Colonic mucosa (tissue), 4 donors: ENCODE measurements around the gene FAM227A. TPM values are rescaled to one million over a fixed set of nuclear protein-coding genes. Genes with fewer than 3 reads are reported as not detected.
"Not testable (repeated sequence)": the region's sequence is repeated elsewhere in the genome, so short reads cannot be mapped to it uniquely, and the experiment has no call there.

Source experiments
- DNase-seq: peaks from one replicate; pipeline ENCODE4 v3.0.0-alpha.2; 2020
- H3K27ac ChIP-seq: fragments of 200-600 bp; one replicate; pipeline ENCODE4 v1.8.0; 2021
- H3K27me3 ChIP-seq: fragments of 200-600 bp; one replicate; pipeline ENCODE4 v1.8.0; 2021
- H3K36me3 ChIP-seq: fragments of 200-600 bp; one replicate; pipeline ENCODE4 v1.8.0; 2021
- H3K4me1 ChIP-seq: fragments of 200-600 bp; one replicate; pipeline ENCODE4 v1.8.0; 2021; ENCODE audit warnings: mild to moderate bottlenecking
- H3K4me3 ChIP-seq: fragments of 200-600 bp; one replicate; pipeline ENCODE4 v1.8.0; 2021
- H3K9ac ChIP-seq, 2 donors: one replicate each; pipeline ENCODE4 v1.7.0; 2013; ENCODE audit warnings: control low read depth in 2 of 2, low read depth in 2 of 2, low read length in 2 of 2
- H3K9me3 ChIP-seq: fragments of 200-600 bp; one replicate; pipeline ENCODE4 v1.8.0; 2021
- CTCF ChIP-seq: fragments of 200-600 bp; IDR thresholded peaks from one replicate; pipeline ENCODE4 v1.8.0; 2022; ENCODE audit warnings: antibody characterized with exemption, mild to moderate bottlenecking
- intact Hi-C: fragments of 100-400 bp; cut with DNase I; formaldehyde crosslinking; loops from one replicate; pipeline ENCODE4 v1.14.1; 2022
- total RNA-seq, 2 donors: library from RNA; stranded (reverse); fragmentation: NEBNext Ultra II Directional in 1 of 2; extraction: Animal tissue kit (Norgen Biotek cat#: 25700) in 1 of 2; gene quantifications; one replicate each; pipeline ENCODE4 v1.2.1, GENCODE V29; 2021
- donor health status: healthy.
- donor health status: DM: no; HTN: no; CAD: no.
- donor health status: DM: no; HTN: no; CAD: no.

Gene FAM227A
- total RNA-seq, 2 donors from 2014 or later, result 0.21 to 2.0 TPM

- Histone ChIP-seq H3K36me3 (no peaks in the 10 kb centered on the region), H3K27ac (no peak overlapping the region), H3K9ac (no peak overlapping the region), H3K4me3 (no peak overlapping the region), H3K27me3 (no peaks in the 10 kb centered on the region), H3K4me1 (no peaks in the 10 kb centered on the region), H3K9me3 (no peaks in the 10 kb centered on the region)
- no peak for TF ChIP-seq CTCF
- no peak for DNase-seq
- intact Hi-C loops, result no loop called here
Measured at GRCh38 chr22:38629108-38629507, 27.1 kb downstream of the FAM227A start.

GRCh38 chr22:38628444-38628843 is 27.7 kb downstream of the FAM227A start:
- Histone ChIP-seq H3K27me3 (no peaks in the 10 kb centered on the region), H3K4me3 (no peak overlapping the region), H3K36me3 (no peaks in the 10 kb centered on the region), H3K9ac (no peak overlapping the region), H3K9me3 (no peaks in the 10 kb centered on the region), H3K27ac (no peak overlapping the region), H3K4me1 (no peaks in the 10 kb centered on the region)
- intact Hi-C loops, result no loop called here
- no peak for TF ChIP-seq CTCF
- no peak for DNase-seq

GRCh38 chr22:38623351-38623750 is 32.8 kb downstream of the FAM227A start:
- H3K9me3 ChIP-seq, result no peaks in the 10 kb centered on the region
- no peak overlapping the region for H3K27ac ChIP-seq
- H3K4me3 ChIP-seq, result no peak overlapping the region
- H3K9ac ChIP-seq, result no peak overlapping the region
- H3K36me3 ChIP-seq, result no peaks in the 10 kb centered on the region
- TF ChIP-seq CTCF, result no peak
- intact Hi-C loops, result no loop called here
- H3K27me3 ChIP-seq, result no peaks in the 10 kb centered on the region
- no peak for DNase-seq
- no peaks in the 10 kb centered on the region for H3K4me1 ChIP-seq

- no peaks in the 10 kb centered on the region for H3K27me3 ChIP-seq
- no peak overlapping the region for H3K27ac ChIP-seq
- H3K36me3 ChIP-seq, result no peaks in the 10 kb centered on the region
- intact Hi-C loops, result no loop called here
- H3K4me1 ChIP-seq, result no peaks in the 10 kb centered on the region
- H3K9me3 ChIP-seq, result no peaks in the 10 kb centered on the region
- TF ChIP-seq CTCF, result no peak
- no peak for DNase-seq
- H3K4me3 ChIP-seq, result no peak overlapping the region
- H3K9ac ChIP-seq, result no peak overlapping the region
Measured at GRCh38 chr22:38618682-38619081, 37.5 kb downstream of the FAM227A start.

- Histone ChIP-seq H3K9ac (no peak overlapping the region), H3K27me3 (no peaks in the 10 kb centered on the region), H3K27ac (no peak overlapping the region), H3K4me3 (no peak overlapping the region), H3K36me3 (no peaks in the 10 kb centered on the region), H3K4me1 (no peaks in the 10 kb centered on the region), H3K9me3 (no peaks in the 10 kb centered on the region)
- TF ChIP-seq CTCF, result no peak
- intact Hi-C loops, result no loop called here
- no peak for DNase-seq
Measured at GRCh38 chr22:38618258-38618657, 37.9 kb downstream of the FAM227A start.

DNA sequence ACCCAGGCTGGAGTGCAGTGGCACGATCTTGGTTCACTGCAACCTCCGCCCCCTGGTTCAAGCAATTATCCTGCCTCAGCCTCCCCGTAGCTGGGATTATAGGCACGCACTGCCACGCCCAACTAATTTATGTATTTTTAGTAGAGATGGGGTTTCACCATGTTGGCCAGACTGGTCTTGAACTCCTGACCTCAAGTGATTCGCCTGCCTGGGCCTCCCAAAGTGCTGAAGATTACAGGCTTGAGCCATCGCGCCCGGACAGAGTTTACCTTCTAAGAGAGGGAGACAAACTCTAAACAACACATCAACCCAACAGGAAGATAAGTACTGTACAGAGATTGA is 41.2 kb downstream of the FAM227A start:
- H3K4me3 ChIP-seq, H3K9me3 ChIP-seq, H3K27me3 ChIP-seq, H3K9ac ChIP-seq, H3K27ac ChIP-seq, H3K4me1 ChIP-seq, intact Hi-C loops, H3K36me3 ChIP-seq, DNase-seq: not testable (repeated sequence)
